ENCODE results near the gene ZNRF2. TPM values are rescaled to one million over a fixed set of nuclear protein-coding genes. Genes with fewer than 3 reads are reported as not detected.

ZNRF2 gene
- total and polyA plus RNA-seq, 10 of the 15 experiments (the other 5 are each of a cell fraction or from before 2014, with no cell fraction given), result 1.2 to 20.4 (median 9.5) TPM

DNA sequence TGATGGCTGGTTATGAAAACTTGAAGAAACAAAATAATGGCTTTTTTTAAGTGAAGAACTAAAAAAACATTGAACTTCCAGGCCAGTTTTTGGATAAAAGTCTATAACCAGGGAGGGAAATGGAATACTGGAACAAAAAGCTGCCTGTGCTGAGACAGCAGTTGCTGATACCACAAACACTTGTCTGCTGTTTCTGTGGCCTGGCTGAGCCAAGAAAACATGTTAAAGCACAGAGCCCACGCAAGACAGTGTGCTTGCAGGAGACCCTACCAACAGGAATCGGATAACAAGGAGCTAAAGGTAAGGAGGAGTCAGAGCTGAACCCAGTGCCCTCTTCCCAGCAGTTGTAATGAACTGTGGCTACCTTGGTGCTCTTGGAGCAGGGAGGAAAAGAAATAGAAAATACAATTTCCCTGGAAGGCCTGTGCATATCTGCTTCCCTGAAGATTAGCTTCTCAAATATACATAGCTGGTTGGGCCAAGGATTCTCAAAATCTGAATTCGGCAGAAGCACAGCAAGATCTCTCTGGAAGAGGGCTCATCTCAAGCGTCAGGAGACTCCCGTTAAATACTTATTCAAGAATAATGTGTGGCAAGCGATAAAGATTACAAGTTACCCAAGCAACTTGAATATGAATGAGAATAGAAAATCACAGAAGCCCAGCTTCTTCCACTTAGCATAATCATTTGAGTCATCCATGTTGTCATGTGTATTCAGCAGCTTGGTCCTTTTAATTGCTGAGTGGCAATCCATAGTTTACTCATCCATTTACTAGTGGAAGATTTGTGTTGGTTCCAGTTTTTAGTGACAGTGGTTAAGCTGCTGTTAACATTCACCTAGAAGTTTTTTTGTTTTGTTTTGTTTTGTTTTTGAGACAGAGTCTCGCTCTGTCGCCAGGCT lies 106.6 kb downstream of the ZNRF2 start:
- Histone ChIP-seq H3K36me3 (ENCODE audit: control insufficient read depth in 2 of 2, insufficient read depth in 2 of 2, low read length in 1 of 2) (no peaks in the 10 kb centered on the region), H3K4me2 (ENCODE audit: control insufficient read depth, insufficient read depth) (no peak overlapping the region), H3K27me3 (replicated peaks in 1 of 2; ENCODE audit: control insufficient read depth in 2 of 2, insufficient read depth in 2 of 2, low read length in 1 of 2) (no peaks in the 10 kb centered on the region), H3K4me3 (no peak overlapping the region), H3K4me1 (ENCODE audit: control insufficient read depth, insufficient read depth, low read length) (no peaks in the 10 kb centered on the region), H3K9me3 (replicated peaks; ENCODE audit: control insufficient read depth, insufficient read depth, low read length) (no peaks in the 10 kb centered on the region), H4K20me1 (ENCODE audit: control insufficient read depth, insufficient read depth) (no peaks in the 10 kb centered on the region), H2AFZ (ENCODE audit: control insufficient read depth, low read depth, low read length) (no peak overlapping the region), H3K79me2 (ENCODE audit: control insufficient read depth, insufficient read depth, low read length) (no peaks in the 10 kb centered on the region), H3K9ac (ENCODE audit: control insufficient read depth, insufficient read depth, low read length) (no peak overlapping the region), H3K27ac (ENCODE audit: control insufficient read depth, insufficient read depth) (no peak overlapping the region)
- no peak for ATAC-seq
- ChIA-PET SMC1A (ENCODE audit: uncharacterized antibody, unreplicated experiment) (interaction anchor here (0.6 to 1.0 kb wide), 2 partner anchors 14 to 104 kb away, joined by 3 read pairs; no protein-coding TSS in a partner anchor), RAD21 (ENCODE audit: unreplicated experiment) (interaction anchor here (1.0 kb wide), 1 partner anchor 116 kb away, joined by 3 read pairs; no protein-coding TSS in a partner anchor), CTCF (interaction anchor here (0.8 to 1.2 kb wide), 5 partner anchors 26 to 185 kb away, joined by 3 read pairs; no protein-coding TSS in a partner anchor), POLR2A (no interaction called here)
- in situ Hi-C loops (cut with MboI), result no loop called here
- no peak for DNase-seq (ENCODE audit: low read depth, low spot score)
- no peak for FAIRE-seq
- WGBS (ENCODE audit: insufficient coverage, insufficient replicate concordance, low lambda C conversion rate, missing lambda C conversion rate), result 94% methylated on average over 8 of the region's 8 CpGs
- no peak for TF ChIP-seq GABPA (IDR thresholded peaks at IDR 0.05; ENCODE audit: low read depth)
- no peak for TF ChIP-seq ZZZ3 (IDR thresholded peaks at IDR 0.05; ENCODE audit: control insufficient read depth, insufficient read length, low read depth)
- TF ChIP-seq, protein P1, sequence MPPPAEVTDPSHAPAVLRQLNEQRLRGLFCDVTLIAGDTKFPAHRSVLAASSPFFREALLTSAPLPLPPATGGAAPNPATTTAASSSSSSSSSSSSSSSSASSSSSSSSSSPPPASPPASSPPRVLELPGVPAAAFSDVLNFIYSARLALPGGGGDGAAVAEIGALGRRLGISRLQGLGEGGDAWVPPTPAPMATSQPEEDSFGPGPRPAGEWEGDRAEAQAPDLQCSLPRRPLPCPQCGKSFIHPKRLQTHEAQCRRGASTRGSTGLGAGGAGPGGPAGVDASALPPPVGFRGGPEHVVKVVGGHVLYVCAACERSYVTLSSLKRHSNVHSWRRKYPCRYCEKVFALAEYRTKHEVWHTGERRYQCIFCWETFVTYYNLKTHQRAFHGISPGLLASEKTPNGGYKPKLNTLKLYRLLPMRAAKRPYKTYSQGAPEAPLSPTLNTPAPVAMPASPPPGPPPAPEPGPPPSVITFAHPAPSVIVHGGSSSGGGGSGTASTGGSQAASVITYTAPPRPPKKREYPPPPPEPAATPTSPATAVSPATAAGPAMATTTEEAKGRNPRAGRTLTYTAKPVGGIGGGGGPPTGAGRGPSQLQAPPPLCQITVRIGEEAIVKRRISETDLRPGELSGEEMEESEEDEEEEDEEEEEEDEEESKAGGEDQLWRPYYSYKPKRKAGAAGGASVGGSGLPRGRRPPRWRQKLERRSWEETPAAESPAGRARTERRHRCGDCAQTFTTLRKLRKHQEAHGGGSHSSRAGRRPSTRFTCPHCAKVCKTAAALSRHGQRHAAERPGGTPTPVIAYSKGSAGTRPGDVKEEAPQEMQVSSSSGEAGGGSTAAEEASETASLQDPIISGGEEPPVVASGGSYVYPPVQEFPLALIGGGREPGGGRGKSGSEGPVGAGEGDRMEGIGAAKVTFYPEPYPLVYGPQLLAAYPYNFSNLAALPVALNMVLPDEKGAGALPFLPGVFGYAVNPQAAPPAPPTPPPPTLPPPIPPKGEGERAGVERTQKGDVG (CRISPR knock-in tag; IDR thresholded peaks at IDR 0.05), result no peak
- TF ChIP-seq MYB (IDR thresholded peaks at IDR 0.05; ENCODE audit: borderline replicate concordance, low read depth, low read length), result no peak
- TF ChIP-seq BCL11A (IDR thresholded peaks at IDR 0.05; ENCODE audit: low read depth, low read length), result no peak
- TF ChIP-seq, protein P2, sequence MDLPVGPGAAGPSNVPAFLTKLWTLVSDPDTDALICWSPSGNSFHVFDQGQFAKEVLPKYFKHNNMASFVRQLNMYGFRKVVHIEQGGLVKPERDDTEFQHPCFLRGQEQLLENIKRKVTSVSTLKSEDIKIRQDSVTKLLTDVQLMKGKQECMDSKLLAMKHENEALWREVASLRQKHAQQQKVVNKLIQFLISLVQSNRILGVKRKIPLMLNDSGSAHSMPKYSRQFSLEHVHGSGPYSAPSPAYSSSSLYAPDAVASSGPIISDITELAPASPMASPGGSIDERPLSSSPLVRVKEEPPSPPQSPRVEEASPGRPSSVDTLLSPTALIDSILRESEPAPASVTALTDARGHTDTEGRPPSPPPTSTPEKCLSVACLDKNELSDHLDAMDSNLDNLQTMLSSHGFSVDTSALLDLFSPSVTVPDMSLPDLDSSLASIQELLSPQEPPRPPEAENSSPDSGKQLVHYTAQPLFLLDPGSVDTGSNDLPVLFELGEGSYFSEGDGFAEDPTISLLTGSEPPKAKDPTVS (IDR thresholded peaks at IDR 0.05; ENCODE audit: low read depth, low read length), result no peak
- intact Hi-C loops (cut with micrococcal nuclease; ENCODE audit: unreplicated experiment), result no loop called here
- no TSS peak for BruUV-seq (replicated peaks)

Measured in GM12878 (cell line).